ENCODE data around the gene PIM1. TPM values are rescaled to one million over a fixed set of nuclear protein-coding genes. Genes with fewer than 3 reads are reported as not detected.

PIM1 gene
- total and polyA plus RNA-seq, 9 of the 15 experiments (the other 6 are each of a cell fraction or from before 2014, with no cell fraction given) = 19.0 to 789 (median 212) TPM

- peak; percentile 78; the same call in 1 of the 2 replicates for TF ChIP-seq SMAD3 (CRISPR knock-in tag; conservative IDR thresholded peaks at IDR 0.05)
- TF ChIP-seq CEBPG (CRISPR knock-in tag; IDR thresholded peaks at IDR 0.05) = no peak
- no peak for TF ChIP-seq CEBPG (tag; conservative IDR thresholded peaks at IDR 0.05 in 1 of 2, IDR thresholded peaks at IDR 0.05 in 1 of 2)
- TF ChIP-seq ETS2 (tag; IDR thresholded peaks at IDR 0.05; ENCODE audit: borderline replicate concordance, poor library complexity, severe bottlenecking) = no peak
- no peak for TF ChIP-seq DDX20 (tag; IDR thresholded peaks at IDR 0.05; ENCODE audit: low read depth)
- TF ChIP-seq POLR3G (IDR thresholded peaks at IDR 0.05; ENCODE audit: extremely low read depth, insufficient read length, insufficient replicate concordance) = no peak
- TF ChIP-seq FOXK2 (conservative IDR thresholded peaks at IDR 0.05 in 1 of 2, IDR thresholded peaks at IDR 0.05 in 1 of 2; ENCODE audit: low read depth in 2 of 2) = peak in 1 of 2 experiments; percentile 27; a peak in 2 of 4 replicates
- TF ChIP-seq ZNF121 (CRISPR knock-in tag; conservative IDR thresholded peaks at IDR 0.05) = no peak
- TF ChIP-seq GTF2A2 (tag; IDR thresholded peaks at IDR 0.05) = no peak
- TF ChIP-seq TSHZ1 (CRISPR knock-in tag; IDR thresholded peaks at IDR 0.05) = peak; percentile 74; the same call in 1 of the 2 replicates
- TF ChIP-seq ZNF583 (CRISPR knock-in tag; IDR thresholded peaks at IDR 0.05) = peak; percentile 61
- TF ChIP-seq POLR3A (IDR thresholded peaks at IDR 0.05; ENCODE audit: borderline replicate concordance, extremely low read depth, insufficient read depth, insufficient read length) = no peak
- TF ChIP-seq FOXA1 (IDR thresholded peaks at IDR 0.05; ENCODE audit: borderline replicate concordance) = no peak
- no peak for TF ChIP-seq FOS (IDR thresholded peaks at IDR 0.05; ENCODE audit: extremely low read depth, insufficient read length)
- TF ChIP-seq CREB3L1 (IDR thresholded peaks at IDR 0.05; ENCODE audit: borderline replicate concordance, low read depth) = no peak
- no peak for TF ChIP-seq YBX1 (IDR thresholded peaks at IDR 0.05)
- TF ChIP-seq PYGO2 (tag; IDR thresholded peaks at IDR 0.05) = no peak
- TF ChIP-seq ZNF175 (CRISPR knock-in tag; IDR thresholded peaks at IDR 0.05; ENCODE audit: low read depth) = peak; percentile 42; the same call in 1 of the 2 replicates
- peak; percentile 5; the same call in 1 of the 2 replicates for TF ChIP-seq ZBTB12 (CRISPR knock-in tag; IDR thresholded peaks at IDR 0.05)
- no peak; a peak in 2 of 4 replicates for TF ChIP-seq MAZ (CRISPR knock-in tag; conservative IDR thresholded peaks at IDR 0.05 in 1 of 2, IDR thresholded peaks at IDR 0.05 in 1 of 2)
- no peak for TF ChIP-seq CBX3 (IDR thresholded peaks at IDR 0.05; ENCODE audit: borderline replicate concordance in 1 of 2, low read length in 2 of 2)
These were observed 5.6 kb downstream of the PIM1 start (continued) for GRCh38 chr6:37175332-37176267.
